Activated CD4-positive, alpha-beta T cell treated with anti-CD3 and anti-CD28 coated beads, Interleukin-2, amount 50 U/mL, for 48 hours (primary cell): ENCODE measurements around the gene DEPDC7.
"Not testable (repeated sequence)": the region's sequence is repeated elsewhere in the genome, so short reads cannot be mapped to it uniquely, and the experiment has no call there.

Source experiments
- DNase-seq, 2 experiments: peaks; one replicate each; pipeline ENCODE4 v3.0.0-alpha.2; 2020

The DEPDC7 gene

DNA sequence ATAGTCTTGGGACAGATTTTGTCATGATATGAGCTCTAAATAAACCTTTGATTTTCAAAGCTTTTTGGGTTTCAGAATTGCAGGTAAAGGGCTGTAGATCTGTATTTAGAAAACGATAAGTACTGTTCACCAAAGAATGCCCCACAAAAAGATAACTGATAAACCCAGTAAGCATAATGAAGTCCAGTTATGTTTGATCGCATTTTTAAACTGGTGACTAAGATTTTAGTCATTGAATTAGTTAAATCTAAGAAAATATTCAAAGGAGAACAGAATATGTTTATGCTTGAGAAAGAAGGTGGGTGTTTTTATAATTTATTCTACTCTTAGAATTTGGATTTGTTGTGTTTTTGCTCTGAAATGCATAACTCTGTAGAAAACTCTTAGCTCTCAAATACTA lies 11.6 kb downstream of the DEPDC7 start:
- DNase-seq: no peak

DNA sequence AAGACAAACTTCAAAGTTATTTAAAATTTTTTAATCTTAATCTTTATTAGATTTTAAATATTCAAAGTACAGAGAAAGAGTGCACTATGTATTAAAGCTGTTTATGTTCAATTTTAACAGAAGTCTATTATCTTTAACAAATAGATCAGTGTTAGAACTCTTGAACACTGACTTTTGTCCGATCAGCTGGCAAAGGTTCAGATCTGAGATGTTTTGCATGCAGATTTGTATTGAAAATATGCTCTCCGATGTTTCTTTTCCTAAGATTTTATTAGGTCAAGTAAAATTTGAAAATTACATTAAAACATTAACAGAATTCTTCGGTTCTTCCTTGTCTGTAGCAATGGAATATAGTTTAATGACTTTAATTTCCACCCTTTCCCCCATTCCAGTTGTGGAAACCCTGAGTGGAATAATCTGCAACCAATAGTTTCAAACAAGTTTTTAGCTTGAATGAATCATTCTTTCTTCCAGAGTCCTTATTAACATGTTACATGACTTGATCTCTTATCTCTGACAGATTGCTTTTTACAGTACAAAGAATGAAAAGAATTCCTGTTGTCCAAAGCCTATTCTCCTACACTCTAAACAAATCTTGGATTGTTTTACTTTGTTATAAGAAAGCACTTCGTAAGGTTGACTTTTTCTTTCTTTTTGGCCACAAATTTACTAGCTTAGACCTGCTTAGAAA lies 12.3 kb downstream of the DEPDC7 start:
- no peak for DNase-seq

DNA sequence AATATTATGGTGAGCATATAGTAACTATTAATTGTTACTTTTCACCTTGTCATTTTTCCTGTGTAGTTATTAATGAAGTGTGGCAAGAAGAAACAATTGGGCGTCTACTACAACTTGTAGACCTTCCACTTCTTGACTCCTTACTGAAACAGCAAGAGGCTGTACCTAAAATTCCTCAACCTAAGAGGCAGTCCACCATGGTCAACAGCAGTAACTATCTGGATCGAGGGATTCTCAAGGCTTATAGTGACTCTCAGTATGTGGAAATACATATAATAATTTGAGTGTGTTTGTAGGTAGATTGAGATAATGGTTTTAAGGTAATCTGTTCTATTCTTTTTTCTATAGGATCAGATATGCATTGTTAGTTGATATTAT lies 12.8 kb downstream of the DEPDC7 start:
- DNase-seq: no peak

DNA sequence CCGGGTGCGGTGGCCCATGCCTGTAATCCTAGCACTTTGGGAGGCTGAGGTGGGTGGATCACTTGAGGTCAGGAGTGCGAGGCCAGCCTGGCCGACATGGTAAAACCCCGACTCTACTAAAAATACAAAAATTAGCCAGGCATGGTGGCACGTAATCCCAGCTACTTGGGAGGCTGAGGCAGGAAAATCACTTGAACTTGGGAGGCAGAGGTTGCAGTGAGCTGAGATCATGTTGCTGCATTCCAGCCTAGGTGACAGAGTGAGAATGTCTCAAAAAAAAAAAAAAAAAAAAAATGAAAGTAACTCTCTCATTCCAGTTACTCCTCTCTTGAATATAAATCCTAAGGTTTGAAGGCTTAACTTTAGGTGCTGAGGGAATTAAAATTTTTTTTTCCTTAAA lies 13.5 kb downstream of the DEPDC7 start:
- not testable (repeated sequence) for DNase-seq

DNA sequence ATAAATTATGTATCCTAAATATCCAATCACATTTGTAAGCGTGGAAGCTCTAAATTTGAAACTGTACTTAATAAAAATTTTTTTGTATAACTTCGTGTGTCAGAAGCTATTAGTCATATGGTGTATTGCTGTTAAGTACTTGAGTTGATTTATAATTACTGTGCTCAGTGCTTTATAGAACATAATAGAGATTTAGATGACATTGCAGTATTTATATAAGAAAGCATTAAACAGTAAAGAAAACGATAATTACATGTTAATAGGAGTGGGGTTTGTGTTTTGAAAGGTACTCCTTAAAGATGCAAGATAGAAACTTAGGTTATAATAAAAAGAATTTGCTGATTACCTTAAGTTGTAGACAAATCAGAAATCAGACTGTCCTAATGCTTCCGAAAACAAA lies 17.8 kb downstream of the DEPDC7 start:
- no peak for DNase-seq

DNA sequence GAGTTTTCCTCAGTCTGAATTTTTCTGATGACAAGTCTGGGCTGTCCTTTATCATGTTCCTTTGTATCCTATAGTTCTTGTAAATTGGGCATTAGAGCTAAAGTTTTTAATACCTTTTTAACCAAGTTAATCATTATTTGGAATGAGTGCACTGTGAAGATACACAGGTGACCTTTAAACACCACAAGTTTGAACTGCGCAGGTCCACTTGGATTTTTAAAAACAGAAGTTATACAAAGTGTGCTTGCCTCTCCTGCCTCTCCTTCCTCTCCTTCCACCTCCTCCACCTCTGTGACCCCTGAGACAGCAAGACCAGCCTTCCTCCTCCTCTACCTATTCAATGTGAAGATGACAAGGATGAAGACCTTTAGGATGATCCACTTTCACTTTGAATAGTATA lies 19.3 kb downstream of the DEPDC7 start:
- no peak for DNase-seq

DNA sequence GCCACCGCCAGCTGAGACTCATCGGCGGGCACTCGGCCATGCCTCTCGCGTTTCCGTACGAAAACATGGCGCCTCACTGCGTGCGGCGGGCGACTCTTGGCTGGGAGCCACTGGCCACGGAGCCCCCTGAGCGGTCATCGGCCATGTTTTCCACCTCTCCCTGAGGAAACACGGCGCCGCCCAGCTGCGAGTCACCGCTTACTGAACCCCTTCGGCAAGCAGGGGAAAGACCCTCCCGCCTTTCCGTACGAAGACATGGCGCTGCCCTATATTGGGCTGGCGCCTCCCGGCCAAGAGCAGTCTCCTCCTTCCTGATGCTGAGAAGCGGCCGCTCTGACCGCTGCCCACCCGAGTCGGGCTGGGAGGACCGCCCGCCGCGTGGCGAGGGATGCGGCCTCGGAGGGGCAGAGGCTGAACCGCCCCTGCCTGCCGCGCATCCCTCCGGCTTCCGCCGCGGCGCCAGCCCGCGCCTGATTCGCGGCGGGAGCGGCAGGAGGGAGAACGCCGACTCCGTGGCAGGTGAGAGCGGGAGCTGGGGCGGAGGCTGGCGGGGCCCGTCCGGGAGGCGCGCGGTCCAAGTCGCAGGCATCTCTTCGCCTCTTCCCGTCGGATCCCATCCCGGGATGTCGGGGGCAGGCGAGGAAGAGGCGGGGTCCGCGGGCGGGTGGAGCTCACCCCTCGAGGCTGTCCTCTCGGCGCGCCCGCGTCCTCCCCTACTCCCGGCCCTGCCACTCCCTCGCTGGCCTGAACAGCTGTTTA lies 23.8 kb downstream of the DEPDC7 start, which contains the start of gene TCP11L1:
TCP11L1 (plus strand) TSS at position 299 of the 759 bp plus-strand sequence. CDS start 4,202 bp downstream, outside the sequence.
- peak; percentile 83 to 88 for DNase-seq

DNA sequence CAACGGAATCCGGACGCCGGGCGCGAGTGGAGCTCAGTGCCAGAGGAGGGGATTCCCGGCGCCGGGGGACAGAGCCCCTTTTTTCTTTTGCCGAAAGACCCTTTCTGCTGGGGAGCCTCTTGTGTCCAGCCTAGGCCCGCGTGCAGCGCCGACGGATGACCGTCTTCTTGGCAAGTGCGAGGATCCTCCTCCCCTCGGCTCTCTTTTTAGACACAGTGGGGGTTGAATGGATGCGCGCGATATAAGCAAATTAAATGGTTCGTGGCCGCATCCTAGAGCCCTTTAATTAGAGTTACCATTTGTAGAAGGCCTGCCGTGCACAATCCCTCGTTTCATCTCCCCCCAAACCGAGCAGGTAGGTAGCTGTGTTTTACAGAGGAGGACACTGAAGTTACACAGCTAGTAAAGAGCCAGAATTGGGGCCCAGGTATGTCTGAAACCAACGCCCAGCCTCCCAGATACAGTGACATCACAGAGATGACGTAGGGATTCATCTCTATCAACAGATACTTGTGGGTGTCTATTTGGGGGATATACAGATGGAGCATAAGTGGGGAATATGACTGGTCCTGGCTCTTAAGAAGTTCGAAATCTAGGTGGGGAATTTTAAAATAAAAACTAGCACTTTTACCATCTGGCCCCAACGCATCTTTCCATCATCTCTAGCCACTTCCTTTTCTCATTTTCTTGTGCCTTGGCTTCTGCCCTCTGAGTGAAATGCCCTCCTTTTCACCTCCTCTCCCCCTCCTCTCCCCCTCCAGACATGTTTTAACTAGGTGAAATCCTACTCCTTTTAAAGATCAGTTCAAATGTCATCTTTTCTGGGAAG lies 24.6 kb downstream of the DEPDC7 start:
- peak; percentile 48 to 58 for DNase-seq

DNA sequence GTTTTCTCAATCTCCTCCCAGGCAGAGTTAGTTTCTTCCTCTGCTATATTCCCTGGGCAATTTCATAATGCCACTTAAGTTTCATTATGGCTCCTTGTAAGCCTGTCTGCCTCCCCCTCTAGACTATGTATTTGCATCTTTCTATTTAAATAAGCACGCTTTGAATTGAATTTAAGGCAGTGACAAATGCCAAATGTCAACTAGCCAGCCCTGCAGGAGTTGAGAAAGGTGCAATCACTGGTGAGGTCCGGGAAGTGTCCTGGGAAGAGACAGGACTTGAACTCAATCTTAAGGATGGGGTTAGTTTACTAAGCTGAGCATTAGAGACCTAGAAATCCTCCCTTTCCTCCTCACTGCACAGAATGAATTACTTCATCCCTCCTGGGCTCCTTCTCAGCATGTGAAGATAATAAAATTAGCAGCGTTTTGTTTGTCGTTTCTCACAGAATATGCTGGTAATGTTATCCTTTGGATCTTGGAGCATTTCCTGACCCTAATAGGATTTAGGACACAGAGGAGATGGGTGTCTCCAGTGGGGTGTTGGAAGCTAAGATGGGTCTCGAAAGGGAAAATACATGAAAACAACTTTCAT lies 25.3 kb downstream of the DEPDC7 start:
- no peak for DNase-seq

DNA sequence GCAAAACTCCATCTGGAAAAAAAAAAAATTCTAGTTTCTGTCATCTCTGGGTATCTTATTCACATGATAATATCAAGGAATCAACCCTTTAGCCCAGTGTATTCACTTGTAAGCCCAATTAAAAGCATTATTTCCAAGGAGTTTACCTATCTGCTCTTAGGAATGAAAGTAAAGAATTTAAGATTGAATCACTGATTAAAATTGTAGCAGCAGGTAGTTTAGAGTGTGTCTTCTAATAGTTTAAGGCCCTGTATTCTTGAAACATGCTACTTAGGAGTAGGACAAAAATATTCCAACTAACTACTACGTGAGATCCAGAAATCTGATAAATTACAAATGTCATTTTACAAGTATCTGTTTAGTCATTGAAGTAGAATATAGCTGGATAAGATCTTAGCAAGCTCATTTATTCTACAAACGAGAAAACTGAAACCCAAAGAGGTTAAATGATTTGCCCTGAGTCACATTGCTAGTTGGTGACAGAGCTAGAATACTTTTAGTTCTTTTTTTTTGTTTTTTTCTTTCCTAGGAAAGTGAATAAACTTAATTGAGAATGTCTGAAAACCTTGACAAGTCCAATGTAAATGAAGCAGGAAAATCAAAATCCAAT lies 27.6 kb downstream of the DEPDC7 start:
- no peak for DNase-seq

DNA sequence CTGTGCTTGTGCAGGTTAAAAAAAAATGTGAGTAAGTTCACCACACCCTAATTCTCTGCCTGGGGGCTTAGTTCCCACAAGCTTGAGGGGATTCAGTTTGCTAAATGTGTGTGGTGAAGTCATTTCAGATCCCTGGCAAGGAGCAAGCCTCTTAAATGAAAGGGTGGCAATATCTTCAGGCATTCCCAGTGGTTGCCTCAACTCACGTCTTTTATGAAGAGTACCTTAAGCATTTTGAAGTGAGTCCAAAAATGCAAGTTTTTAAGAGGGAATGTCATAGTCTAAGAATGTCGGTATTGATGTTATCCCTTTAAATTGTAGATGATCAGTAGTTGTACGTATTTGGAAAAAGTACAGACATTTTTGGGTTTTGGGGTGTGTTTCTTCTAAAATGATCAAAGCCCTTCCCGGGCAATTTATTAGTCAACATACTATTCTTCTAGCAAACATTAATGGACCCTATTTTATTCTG lies 28.6 kb downstream of the DEPDC7 start:
- DNase-seq: no peak

DNA sequence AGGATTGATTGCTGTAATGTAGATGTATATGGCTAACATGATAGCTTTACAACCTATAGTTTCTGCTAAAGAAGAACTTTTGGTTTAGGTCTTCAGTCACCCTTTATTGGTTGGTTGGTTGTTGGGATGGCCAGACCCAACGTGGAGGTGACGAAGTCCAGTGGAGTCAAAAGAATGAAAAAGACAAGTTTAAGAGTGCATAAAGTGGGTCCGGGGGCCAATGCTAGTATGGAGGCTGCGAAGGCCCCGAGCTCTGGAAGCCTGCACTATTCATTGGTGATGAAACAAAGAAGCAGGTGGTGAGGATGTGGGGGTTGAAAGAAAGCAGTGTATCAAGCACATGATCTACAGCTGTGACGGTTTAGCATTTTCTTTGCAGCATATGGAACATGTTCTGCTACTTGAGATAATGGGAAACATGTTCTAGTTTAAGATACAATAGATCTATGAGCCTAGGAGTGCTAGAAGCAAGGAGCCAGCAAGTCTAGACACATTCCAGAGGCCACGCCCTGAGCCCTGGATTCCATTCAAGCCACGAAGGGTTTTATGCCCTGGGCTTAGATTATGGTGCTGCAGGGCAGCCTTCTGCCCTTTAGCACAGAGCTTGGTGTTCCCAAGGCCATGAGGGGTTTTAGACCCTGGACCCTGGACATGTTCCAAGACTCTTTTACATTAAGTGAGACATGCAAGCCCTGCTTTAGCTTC lies 30.0 kb downstream of the DEPDC7 start:
- DNase-seq: no peak

DNA sequence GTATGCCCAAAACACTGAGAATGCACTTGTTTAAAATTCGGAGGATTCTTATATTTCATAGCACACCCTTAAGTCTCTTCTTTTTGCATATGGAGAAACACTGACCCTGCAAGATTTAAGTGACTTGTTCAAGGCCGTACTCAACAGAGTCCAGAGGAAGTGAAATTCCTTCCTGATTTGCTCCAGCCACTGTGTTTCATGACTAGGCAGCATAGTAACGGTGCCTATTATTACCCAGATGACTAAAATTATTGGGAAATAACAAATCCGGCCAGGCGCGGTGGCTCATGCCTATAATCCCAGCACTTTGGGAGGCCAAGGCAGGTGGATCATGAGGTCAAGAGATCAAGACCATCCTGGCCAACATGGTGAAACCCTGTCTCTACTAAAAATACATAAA lies 33.0 kb downstream of the DEPDC7 start:
- DNase-seq: not testable (repeated sequence)

DNA sequence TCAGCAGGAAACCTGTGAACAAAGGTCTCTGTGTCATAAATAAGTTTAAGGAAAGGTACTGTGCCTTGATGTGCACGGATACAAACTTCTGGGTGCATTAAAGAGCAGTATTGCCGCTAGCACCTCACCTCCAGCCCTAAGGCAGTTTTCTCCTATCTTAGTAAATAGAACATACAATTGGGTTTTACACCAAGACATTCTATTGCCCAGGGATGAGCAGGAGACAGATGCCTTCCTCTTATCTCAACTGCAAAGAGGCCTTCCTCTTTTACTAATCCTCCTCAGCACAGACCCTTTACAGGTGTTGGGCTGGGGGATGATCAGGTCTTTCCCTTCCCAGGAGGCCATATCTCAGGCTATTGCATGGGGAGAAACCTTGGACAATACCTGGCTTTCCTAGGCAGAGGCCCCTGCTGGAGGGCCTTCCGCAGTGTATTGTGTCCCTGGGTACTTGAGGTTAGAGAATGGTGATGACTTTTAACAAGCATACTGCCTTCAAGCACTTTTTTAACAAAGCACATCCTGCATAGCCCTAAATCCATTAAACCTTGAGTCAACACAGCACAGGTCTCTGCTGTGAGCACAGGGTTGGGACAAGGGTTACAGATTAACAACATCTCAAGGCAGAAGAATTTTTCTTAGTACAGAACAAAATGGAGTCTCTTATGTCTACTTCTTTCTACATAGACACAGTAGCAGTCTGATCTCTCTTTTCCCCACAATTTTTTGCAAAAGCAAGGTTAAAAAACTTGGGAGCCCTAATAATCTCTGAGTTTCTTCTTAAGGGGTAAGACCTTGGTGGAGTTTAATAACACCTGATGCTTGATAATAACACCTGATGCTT lies 34.1 kb downstream of the DEPDC7 start:
- not testable (repeated sequence) for DNase-seq

DNA sequence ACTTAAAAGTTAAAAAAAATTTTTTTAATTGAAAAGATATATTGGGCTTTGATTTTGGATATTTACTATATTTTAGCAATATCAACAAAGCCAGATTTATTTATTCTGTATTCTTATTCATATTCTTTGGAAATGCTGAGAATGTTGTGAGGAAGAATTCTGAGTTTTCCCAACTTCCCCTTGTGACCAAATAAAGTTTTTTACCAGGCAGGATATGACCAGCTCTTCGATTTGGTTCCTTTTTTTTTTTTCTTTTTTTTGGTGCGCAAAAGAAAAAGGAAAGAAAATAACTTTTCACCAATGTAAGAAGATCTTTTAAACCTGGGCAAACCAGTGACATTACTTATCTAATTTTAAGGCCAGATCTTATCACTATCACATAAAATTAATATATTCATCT lies 36.6 kb downstream of the DEPDC7 start:
- DNase-seq: no peak

DNA sequence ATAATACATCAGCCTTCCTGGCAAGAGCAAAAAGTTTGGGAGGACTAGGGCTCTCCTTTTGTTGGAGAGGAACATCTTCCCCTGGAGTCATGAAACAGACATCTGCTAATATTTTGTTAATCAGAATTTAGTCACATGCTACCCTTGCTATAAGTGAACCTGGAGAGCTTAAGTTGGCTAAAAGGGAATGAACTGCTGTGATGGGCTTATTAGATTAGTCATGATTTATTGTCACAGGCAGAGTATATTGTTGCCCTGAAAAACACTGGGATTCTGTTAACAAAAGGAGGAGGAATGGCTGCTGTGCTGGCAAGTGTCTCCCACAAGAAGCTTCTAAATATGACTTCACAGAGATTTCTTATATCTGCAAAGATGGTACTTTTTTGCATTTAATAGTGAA lies 39.7 kb downstream of the DEPDC7 start:
- DNase-seq: no peak

DNA sequence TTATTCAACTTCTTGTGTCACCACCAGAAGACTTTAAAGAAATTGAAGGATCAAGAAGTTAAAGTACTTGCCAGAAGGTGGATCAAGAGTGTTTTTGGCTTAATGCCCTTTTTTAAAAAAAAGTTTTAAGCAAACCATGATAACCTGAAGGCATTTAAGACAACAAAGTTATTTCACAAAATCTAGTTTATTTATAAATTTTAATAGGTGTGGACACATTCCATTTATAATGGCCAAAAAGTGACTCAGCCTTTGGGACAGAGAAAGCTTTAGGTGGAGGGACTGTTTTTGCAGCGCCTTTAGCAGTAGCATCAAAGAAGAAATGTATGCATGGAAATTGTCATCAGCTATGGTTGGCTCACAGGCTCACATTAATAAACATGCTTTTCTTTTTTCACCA lies 41.6 kb downstream of the DEPDC7 start:
- DNase-seq: no peak

DNA sequence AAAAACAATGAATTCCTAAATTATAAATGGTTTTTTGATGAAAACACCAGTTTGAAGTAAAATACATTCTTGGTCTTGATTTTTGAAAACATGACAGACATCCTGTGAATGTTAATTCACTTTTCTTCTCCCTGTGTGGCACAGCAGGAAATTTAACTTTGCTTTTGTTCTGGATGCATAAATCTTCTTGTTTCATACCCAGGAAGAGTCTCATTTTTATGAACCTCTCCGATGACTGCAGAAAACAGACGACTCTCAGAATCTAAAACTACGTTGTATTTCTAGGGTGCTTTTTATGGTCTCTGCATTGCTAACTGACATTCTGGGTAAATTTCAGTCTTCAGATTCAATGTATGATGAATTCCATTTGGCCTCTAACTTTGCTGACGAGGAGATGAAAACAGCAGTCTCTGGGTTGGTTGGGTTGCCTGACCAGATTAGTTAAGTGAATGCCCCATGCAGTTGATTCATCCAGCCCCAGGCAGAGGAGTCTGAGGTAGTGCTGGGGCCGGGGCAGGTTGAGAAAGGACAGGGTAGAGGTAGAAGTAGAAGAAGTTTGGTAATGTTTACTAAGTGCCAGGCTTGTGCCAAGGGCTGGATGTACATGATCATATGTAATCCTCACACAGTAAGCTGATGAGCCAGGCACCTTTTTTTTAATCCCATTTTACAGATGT lies 43.8 kb downstream of the DEPDC7 start:
- DNase-seq: no peak

DNA sequence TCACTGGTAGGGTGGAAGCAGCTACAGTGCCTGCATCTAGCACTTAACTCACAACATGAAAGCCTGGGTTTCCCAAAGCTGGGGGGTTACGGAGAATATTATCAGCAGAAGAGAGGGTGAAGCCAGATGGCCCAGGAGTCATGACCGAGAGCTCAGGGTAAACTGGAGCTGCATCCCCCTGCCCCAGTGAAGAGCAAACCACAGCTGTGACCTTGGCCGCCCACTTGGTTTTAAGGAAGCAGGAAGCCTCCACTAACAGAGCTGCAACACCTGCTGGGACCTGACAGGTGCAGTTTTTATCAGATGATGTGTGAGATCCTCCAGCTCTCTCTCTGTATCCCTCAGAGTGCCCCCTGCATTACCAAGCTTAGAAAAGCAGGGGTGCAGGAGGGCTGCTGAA lies 44.6 kb downstream of the DEPDC7 start:
- DNase-seq: no peak

DNA sequence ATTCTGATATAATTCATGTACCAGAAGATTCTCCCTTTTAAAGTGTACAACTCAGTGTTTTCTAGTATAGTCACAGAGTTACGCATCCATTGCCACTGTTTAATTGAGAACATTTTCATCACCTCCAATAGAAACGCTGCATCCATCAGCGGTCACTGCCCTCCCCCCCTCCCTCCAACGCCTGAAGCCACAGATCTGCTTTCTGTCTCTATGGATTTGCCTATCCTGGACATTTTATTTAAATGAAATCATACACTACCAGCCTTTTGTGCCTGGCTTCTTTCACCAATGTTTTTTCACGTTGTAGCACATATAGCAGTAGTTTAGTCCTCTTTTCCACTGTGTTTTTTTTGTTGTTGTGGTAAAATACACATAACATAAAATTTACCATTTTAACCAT lies 46.5 kb downstream of the DEPDC7 start:
- DNase-seq: no peak
